HepG2 (cell line): ENCODE measurements around the gene KIF17. TPM values are rescaled to one million over a fixed set of nuclear protein-coding genes. Genes with fewer than 3 reads are reported as not detected.
A peak's percentile ranks its signal among the peaks of the same experiment; 100 is the strongest.

ENCODE experiments used
- BHLHE40 ChIP-seq: IDR thresholded peaks from 2 replicates; pipeline ENCODE4 v1.6.1; 2011; ENCODE audit warnings: low read length, improper control_type of control experiment
- CAMTA2 ChIP-seq: sonication (generic); formaldehyde crosslinking; IDR thresholded peaks from 2 replicates; pipeline ENCODE4 v1.4.0; 2020; ENCODE audit warnings: mild to moderate bottlenecking, missing genetic modification reagents, borderline replicate concordance
- EED ChIP-seq: sonication (generic); formaldehyde crosslinking; IDR thresholded peaks from 2 replicates; pipeline ENCODE4 v1.5.0; 2020; ENCODE audit warnings: mild to moderate bottlenecking, missing genetic modification reagents
- ELF3 ChIP-seq: IDR thresholded peaks from 2 replicates; pipeline ENCODE4 v1.6.1; 2016; ENCODE audit warnings: missing genetic modification reagents, missing compliant biosample characterization
- GABPB1 ChIP-seq: IDR thresholded peaks from 2 replicates; pipeline ENCODE4 v1.6.1; 2016; ENCODE audit warnings: mild to moderate bottlenecking, missing genetic modification reagents, moderate library complexity, missing compliant biosample characterization
- HOXA7 ChIP-seq: sonication (generic); formaldehyde crosslinking; IDR thresholded peaks from 2 replicates; pipeline ENCODE4 v1.8.1; 2022; ENCODE audit warnings: mild to moderate bottlenecking, missing genetic modification reagents, moderate library complexity
- MBNL3 ChIP-seq: fragments of 250-450 bp; sonication (Bioruptor Pico); conservative IDR thresholded peaks from 2 replicates; pipeline ENCODE4 v1.8.0; 2022; ENCODE audit warnings: mild to moderate bottlenecking, inconsistent platforms
- MEIS2 ChIP-seq: sonication (generic); formaldehyde crosslinking; IDR thresholded peaks from 2 replicates; pipeline ENCODE4 v1.9.0; 2021; ENCODE audit warnings: mild to moderate bottlenecking, missing genetic modification reagents
- PAXIP1 ChIP-seq: sonication (generic); formaldehyde crosslinking; conservative IDR thresholded peaks from 2 replicates; pipeline ENCODE4 v1.4.0; 2020; ENCODE audit warnings: mild to moderate bottlenecking, missing genetic modification reagents, moderate library complexity
- POLR2A ChIP-seq, 2 experiments: IDR thresholded peaks; 2 replicates each; pipeline ENCODE4 v1.6.1; 2011; ENCODE audit warnings: low read depth in 2 of 2, low read length in 2 of 2, mild to moderate bottlenecking in 1 of 2, moderate library complexity in 1 of 2; ENCODE audit not compliant: insufficient read depth in 1 of 2
- RARA ChIP-seq: IDR thresholded peaks from 2 replicates; pipeline ENCODE4 v1.6.1; 2016; ENCODE audit warnings: missing genetic modification reagents, missing compliant biosample characterization
- REPIN1 ChIP-seq: sonication (generic); formaldehyde crosslinking; IDR thresholded peaks from 2 replicates; pipeline ENCODE4 v1.8.0; 2022; ENCODE audit warnings: missing genetic modification reagents, low read depth, mild to moderate bottlenecking, borderline replicate concordance
- SATB2 ChIP-seq: sonication (generic); formaldehyde crosslinking; IDR thresholded peaks from 2 replicates; pipeline ENCODE4 v1.5.0; 2020; ENCODE audit warnings: missing genetic modification reagents
- SKI ChIP-seq: fragments of 450-650 bp; IDR thresholded peaks from one replicate; pipeline ENCODE4 v1.6.1; 2018; ENCODE audit warnings: mild to moderate bottlenecking; ENCODE audit not compliant: partially characterized antibody
- SNAI1 ChIP-seq: sonication (generic); formaldehyde crosslinking; IDR thresholded peaks from 2 replicates; pipeline ENCODE4 v1.5.0; 2020; ENCODE audit warnings: mild to moderate bottlenecking, missing genetic modification reagents, borderline replicate concordance
- TBX2 ChIP-seq: sonication (generic); formaldehyde crosslinking; IDR thresholded peaks from 2 replicates; pipeline ENCODE4 v1.5.0; 2020; ENCODE audit warnings: missing genetic modification reagents, mild to moderate bottlenecking, borderline replicate concordance
- ZHX2 ChIP-seq, 2 experiments: sonication (generic) in 1 of 2; formaldehyde crosslinking in 1 of 2; IDR thresholded peaks; 2 replicates each; pipeline versions ENCODE4 v1.6.1 to v1.9.0; 2014 to 2022; ENCODE audit warnings: antibody characterized with exemption in 1 of 2, borderline replicate concordance in 1 of 2, inconsistent platforms in 1 of 2, low read depth in 1 of 2, missing genetic modification reagents in 1 of 2
- ZNF234 ChIP-seq: sonication (generic); formaldehyde crosslinking; conservative IDR thresholded peaks from 2 replicates; pipeline ENCODE4 v1.5.1; 2020; ENCODE audit warnings: mild to moderate bottlenecking, missing genetic modification reagents
- ZNF607 ChIP-seq: sonication (generic); formaldehyde crosslinking; IDR thresholded peaks from 2 replicates; pipeline ENCODE4 v1.5.1; 2020; ENCODE audit warnings: missing genetic modification reagents, mild to moderate bottlenecking, borderline replicate concordance
- ZNF792 ChIP-seq: IDR thresholded peaks from 2 replicates; pipeline ENCODE4 v1.6.1; 2016
- polyA plus RNA-seq, 8 experiments: library from polyadenylated mRNA; depleted of rRNA in 3 of 8; stranded (reverse) in 7 of 8; unstranded in 1 of 8; fragments of >200 nt; fragmentation: Illumina TruSeq in 4 of 8; extraction: Trizol in 4 of 8; gene quantifications; 2 replicates each; pipeline versions ENCODE4 v1.2.1 to v1.2.3, GENCODE V29; 2011 to 2016; ENCODE audit warnings: low read depth in 4 of 8, missing spikeins in 1 of 8, mixed read lengths in 1 of 8; ENCODE audit not compliant: insufficient read depth in 1 of 8
- total RNA-seq, 5 experiments: library from RNA; depleted of rRNA; stranded (reverse); fragments of >200 nt; fragmentation: Illumina TruSeq; extraction: Trizol; gene quantifications; 2 replicates each; pipeline ENCODE4 v1.2.3, GENCODE V29; 2016; ENCODE audit warnings: low read depth in 1 of 5

KIF17 gene
- total and polyA plus RNA-seq, 2 of the 13 experiments (the other 11 are each of a cell fraction or from before 2014, with no cell fraction given), result 0.24 to 0.44 TPM

- TF ChIP-seq ZHX2 (IDR thresholded peaks at IDR 0.05; ENCODE audit: low read depth), result peak; percentile 68; the same call in 1 of the 2 replicates
- TF ChIP-seq ZHX2 (CRISPR knock-in tag; IDR thresholded peaks at IDR 0.05; ENCODE audit: borderline replicate concordance), result no peak
- peak; percentile 52; the same call in 1 of the 2 replicates for TF ChIP-seq MEIS2 (CRISPR knock-in tag)
- peak; percentile 62 to 84; a peak in 3 of 4 replicates for TF ChIP-seq POLR2A (IDR thresholded peaks at IDR 0.05; ENCODE audit: insufficient read depth in 1 of 2, low read depth in 2 of 2, low read length in 2 of 2)
- TF ChIP-seq SATB2, result no peak
- peak; percentile 77; the same call in 1 of the 2 replicates for TF ChIP-seq ELF3 (CRISPR knock-in tag)
- TF ChIP-seq ZNF792 (CRISPR knock-in tag), result peak; percentile 64; the same call in 1 of the 2 replicates
- TF ChIP-seq GABPB1 (CRISPR knock-in tag), result peak; percentile 99
- peak; percentile 46; the same call in 1 of the 2 replicates for TF ChIP-seq CAMTA2 (CRISPR knock-in tag)
- TF ChIP-seq PAXIP1 (CRISPR knock-in tag), result peak; percentile 47; the same call in 1 of the 2 replicates
- TF ChIP-seq ZNF607, result peak; percentile 81
- no peak for TF ChIP-seq HOXA7
- TF ChIP-seq EED (CRISPR knock-in tag), result peak; percentile 90
- 0 out of 2 replicates have a peak, but pooled peaks have one; percentile 2 for TF ChIP-seq RARA (CRISPR knock-in tag)
- TF ChIP-seq BHLHE40, result peak; percentile 71
- TF ChIP-seq SKI, result peak; percentile 40
- peak; percentile 72; the same call in 1 of the 2 replicates for TF ChIP-seq REPIN1 (CRISPR knock-in tag)
- TF ChIP-seq TBX2, result peak; percentile 61; the same call in 1 of the 2 replicates
- TF ChIP-seq ZNF234 (CRISPR knock-in tag), result no peak
- no peak for TF ChIP-seq MBNL3 (CRISPR knock-in tag)
- no peak for TF ChIP-seq SNAI1 (CRISPR knock-in tag)
These were observed 56.3 kb downstream of the KIF17 start, which contains the start of gene DDOST (continued) for GRCh38 chr1:20661207-20662109.
